Mucosa of rectum (tissue), 2 donors: ENCODE results near the gene BTAF1.

ENCODE experiments used
- H3K27ac ChIP-seq, 2 donors: one replicate each; pipeline ENCODE4 v1.7.0; 2013; ENCODE audit warnings: inconsistent platforms in 2 of 2, low read depth in 2 of 2, low read length in 2 of 2
- H3K27me3 ChIP-seq, 2 donors: one replicate each; pipeline ENCODE4 v1.7.0; 2013; ENCODE audit warnings: low read length in 2 of 2; ENCODE audit not compliant: control insufficient read depth in 2 of 2, insufficient read depth in 2 of 2
- H3K36me3 ChIP-seq, 2 donors: one replicate each; pipeline ENCODE4 v1.7.0; 2013; ENCODE audit warnings: low read length in 2 of 2; ENCODE audit not compliant: control insufficient read depth in 2 of 2, insufficient read depth in 2 of 2
- H3K4me1 ChIP-seq, 2 donors: one replicate each; pipeline ENCODE4 v1.7.0; 2013; ENCODE audit warnings: low read length in 2 of 2, mild to moderate bottlenecking in 1 of 2; ENCODE audit not compliant: control insufficient read depth in 2 of 2, insufficient read depth in 2 of 2
- H3K4me3 ChIP-seq, 2 donors: one replicate each; pipeline ENCODE4 v1.7.0; 2013; ENCODE audit warnings: low read length in 2 of 2
- H3K9ac ChIP-seq, 2 donors: one replicate each; pipeline ENCODE4 v1.7.0; 2013; ENCODE audit warnings: low read length in 2 of 2, low read depth in 1 of 2, mild to moderate bottlenecking in 1 of 2
- H3K9me3 ChIP-seq, 2 donors: one replicate each; pipeline ENCODE4 v1.7.0; 2013; ENCODE audit warnings: low read length in 2 of 2; ENCODE audit not compliant: control insufficient read depth in 2 of 2
- donor health status: healthy.
- donor health status: Normal muscosa, but diverticular disease.

BTAF1 gene

GRCh38 chr10:91976317-91977051 lies 52.9 kb downstream of the BTAF1 start:
- Histone ChIP-seq H3K36me3 (peaks cover 5 to 19% of the 10 kb centered on the region in 2 donors), H3K9me3 (no peaks in the 10 kb centered on the region), H3K9ac (no peak overlapping the region), H3K27ac (no peak overlapping the region), H3K4me1 (no peaks in the 10 kb centered on the region), H3K27me3 (no peaks in the 10 kb centered on the region), H3K4me3 (no peak overlapping the region)

- H3K9ac ChIP-seq = no peak overlapping the region
- peaks cover 14 to 24% of the 10 kb centered on the region in 2 donors for H3K36me3 ChIP-seq
- no peaks in the 10 kb centered on the region for H3K27me3 ChIP-seq
- no peaks in the 10 kb centered on the region for H3K9me3 ChIP-seq
- H3K27ac ChIP-seq = no peak overlapping the region
- no peak overlapping the region for H3K4me3 ChIP-seq
- H3K4me1 ChIP-seq = no peaks in the 10 kb centered on the region
These were observed 53.9 kb downstream of the BTAF1 start for GRCh38 chr10:91977491-91977890.

GRCh38 chr10:91978585-91978984 lies 55.0 kb downstream of the BTAF1 start:
- Histone ChIP-seq H3K9me3 (no peaks in the 10 kb centered on the region), H3K27ac (no peak overlapping the region), H3K9ac (no peak overlapping the region), H3K4me3 (no peak overlapping the region), H3K36me3 (peaks cover 25 to 31% of the 10 kb centered on the region in 2 donors), H3K27me3 (no peaks in the 10 kb centered on the region), H3K4me1 (no peaks in the 10 kb centered on the region)

GRCh38 chr10:91980319-91980718 lies 56.7 kb downstream of the BTAF1 start:
- H3K36me3 ChIP-seq = peaks cover 34 to 45% of the 10 kb centered on the region in 2 donors
- H3K9me3 ChIP-seq = no peaks in the 10 kb centered on the region
- H3K27me3 ChIP-seq = no peaks in the 10 kb centered on the region
- no peaks in the 10 kb centered on the region for H3K4me1 ChIP-seq
- no peak overlapping the region for H3K4me3 ChIP-seq
- H3K27ac ChIP-seq = no peak overlapping the region
- H3K9ac ChIP-seq = no peak overlapping the region

GRCh38 chr10:91983416-91983815 lies 59.8 kb downstream of the BTAF1 start:
- H3K4me3 ChIP-seq = no peak overlapping the region
- H3K36me3 ChIP-seq = peaks cover 38 to 44% of the 10 kb centered on the region in 2 donors
- H3K27ac ChIP-seq = no peak overlapping the region
- no peaks in the 10 kb centered on the region for H3K27me3 ChIP-seq
- H3K9ac ChIP-seq = no peak overlapping the region
- H3K9me3 ChIP-seq = no peaks in the 10 kb centered on the region
- no peaks in the 10 kb centered on the region for H3K4me1 ChIP-seq

DNA sequence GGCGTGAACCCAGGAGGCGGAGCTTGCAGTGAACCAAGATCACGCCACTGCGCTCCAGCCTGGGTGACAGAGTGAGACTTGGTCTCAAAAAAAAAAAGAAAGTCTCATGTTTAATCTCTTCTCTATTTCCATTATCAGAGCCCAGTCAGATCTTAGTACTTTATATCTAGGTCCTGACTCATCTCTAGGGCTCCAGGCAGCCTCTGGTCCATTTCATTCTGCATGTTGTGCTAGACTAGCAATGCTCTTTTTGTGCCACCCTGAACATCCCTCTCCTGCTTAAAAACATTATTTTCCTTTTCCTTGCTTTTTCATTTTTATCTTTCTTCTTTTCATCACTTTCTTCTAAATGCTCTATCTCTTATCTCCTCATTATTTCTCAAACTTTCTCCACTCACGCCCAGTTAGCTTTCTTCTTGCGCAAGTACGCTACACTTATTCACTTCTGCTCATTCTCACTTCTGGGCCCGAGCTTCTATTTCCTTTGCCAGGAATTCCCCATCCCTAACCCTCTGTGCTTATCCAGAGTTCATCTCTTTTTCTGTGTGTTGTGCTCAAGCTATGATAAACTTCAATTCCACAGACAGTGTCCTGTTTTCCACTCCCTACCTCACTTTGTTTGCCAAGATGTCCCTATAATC lies 63.9 kb downstream of the BTAF1 start:
- Histone ChIP-seq H3K9me3 (no peaks in the 10 kb centered on the region), H3K36me3 (peaks cover 38% of the 10 kb centered on the region in 2 donors), H3K4me3 (no peak overlapping the region), H3K27ac (no peak overlapping the region), H3K9ac (no peak overlapping the region), H3K27me3 (no peaks in the 10 kb centered on the region), H3K4me1 (no peaks in the 10 kb centered on the region)

- peaks cover 13 to 24% of the 10 kb centered on the region in 2 donors for H3K36me3 ChIP-seq
- H3K9ac ChIP-seq = no peak overlapping the region
- H3K27me3 ChIP-seq = no peaks in the 10 kb centered on the region
- no peaks in the 10 kb centered on the region for H3K4me1 ChIP-seq
- no peak overlapping the region for H3K4me3 ChIP-seq
- H3K27ac ChIP-seq = no peak overlapping the region
- H3K9me3 ChIP-seq = no peaks in the 10 kb centered on the region
These were observed 68.5 kb downstream of the BTAF1 start for GRCh38 chr10:91992031-91992430.

- Histone ChIP-seq H3K27ac (no peak overlapping the region), H3K36me3 (peaks cover 15 to 25% of the 10 kb centered on the region in 2 donors), H3K4me1 (no peaks in the 10 kb centered on the region), H3K9ac (no peak overlapping the region), H3K9me3 (no peaks in the 10 kb centered on the region), H3K27me3 (no peaks in the 10 kb centered on the region), H3K4me3 (no peak overlapping the region)
These were observed 72.7 kb downstream of the BTAF1 start for GRCh38 chr10:91996266-91996665.

DNA sequence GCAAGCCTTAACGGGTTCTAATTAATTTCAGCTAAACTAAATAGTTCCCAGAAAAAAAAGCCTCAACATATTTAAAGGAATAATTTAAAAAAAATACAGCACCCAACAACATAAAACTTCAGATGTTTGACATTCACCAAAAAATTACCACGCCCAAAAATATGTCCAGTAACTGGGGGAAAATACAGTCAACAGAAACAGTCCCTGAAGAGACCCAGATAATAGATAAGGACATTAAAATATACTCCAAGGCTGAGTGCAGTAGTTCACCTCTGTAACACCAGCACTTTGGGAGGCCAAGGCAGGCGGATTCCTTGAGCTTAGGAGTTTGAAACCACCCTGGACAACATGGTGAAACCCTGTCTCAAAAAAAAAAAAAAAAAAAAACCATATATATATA lies 78.0 kb downstream of the BTAF1 start:
- Histone ChIP-seq H3K27ac (no peak overlapping the region), H3K36me3 (peaks cover 13 to 15% of the 10 kb centered on the region in 2 donors), H3K27me3 (no peaks in the 10 kb centered on the region), H3K4me3 (no peak overlapping the region), H3K9me3 (no peaks in the 10 kb centered on the region), H3K4me1 (no peaks in the 10 kb centered on the region), H3K9ac (no peak overlapping the region)

DNA sequence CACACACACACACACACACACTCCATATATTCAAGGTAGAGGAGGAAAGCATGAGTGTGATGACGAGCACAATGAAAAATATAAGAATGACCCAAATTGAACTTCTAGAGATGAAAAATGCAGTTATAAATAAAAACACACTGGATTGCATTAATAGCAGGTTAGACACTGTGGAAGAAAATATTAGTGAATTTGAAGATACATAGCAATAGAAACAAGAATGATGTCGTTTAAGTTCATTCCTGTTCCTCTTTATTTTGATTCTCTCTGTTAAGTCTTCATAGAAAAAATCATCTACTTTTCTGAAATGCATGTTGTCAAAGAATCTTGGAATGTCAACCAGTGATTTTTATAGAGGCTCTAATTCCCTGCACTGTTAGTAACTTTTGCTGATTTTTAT lies 78.4 kb downstream of the BTAF1 start:
- peaks cover 11 to 15% of the 10 kb centered on the region in 2 donors for H3K36me3 ChIP-seq
- H3K4me3 ChIP-seq = no peak overlapping the region
- H3K9me3 ChIP-seq = no peaks in the 10 kb centered on the region
- no peak overlapping the region for H3K9ac ChIP-seq
- H3K4me1 ChIP-seq = no peaks in the 10 kb centered on the region
- H3K27ac ChIP-seq = no peak overlapping the region
- no peaks in the 10 kb centered on the region for H3K27me3 ChIP-seq
